Posterior cingulate gyrus (tissue), 11 donors: Measurements from ENCODE around the gene PLAAT3.
"Not testable (repeated sequence)": the region's sequence is repeated elsewhere in the genome, so short reads cannot be mapped to it uniquely, and the experiment has no call there.

ENCODE experiments used
- DNase-seq, 10 donors: peaks; one replicate each; pipeline versions ENCODE4 v3.0.0 to v3.0.0-alpha.2; 2020 to 2021; ENCODE audit warnings: mixed read lengths in 3 of 10
- intact Hi-C: fragments of 100-400 bp; cut with DNase I; formaldehyde crosslinking; loops from one replicate; pipeline ENCODE4 v1.15.1; 2023

Gene PLAAT3

GRCh38 chr11:63614136-63614671 is at the start of gene PLAAT3:
TSS of gene PLAAT3 (minus strand) at chr11:63614433. CDS start at chr11:63614014, 419 bp downstream.
- peak; percentile 65 to 98 (median 75) for DNase-seq
- intact Hi-C loops, result no loop called here

GRCh38 chr11:63663809-63664208 is 49.6 kb upstream of the PLAAT3 start:
- DNase-seq, result no peak
- intact Hi-C loops, result no loop called here

GRCh38 chr11:63660972-63661371 is 46.7 kb upstream of the PLAAT3 start:
- intact Hi-C loops, result no loop called here
- DNase-seq, result no peak

- intact Hi-C loops, result no loop called here
- DNase-seq, result no peak
Measured at GRCh38 chr11:63652671-63653070, 38.4 kb upstream of the PLAAT3 start.

- DNase-seq, result no peak
- intact Hi-C loops, result no loop called here
Measured at GRCh38 chr11:63643205-63643604, 29.0 kb upstream of the PLAAT3 start.

- DNase-seq, result no peak
- intact Hi-C loops, result no loop called here
Measured at GRCh38 chr11:63641727-63642126, 27.5 kb upstream of the PLAAT3 start.

- no peak for DNase-seq
- intact Hi-C loops, result loop anchor here (2.0 to 5.0 kb wide), 2 partner anchors 99 to 602 kb away; no protein-coding TSS in a partner anchor
Measured at GRCh38 chr11:63639199-63639832, 25.1 kb upstream of the PLAAT3 start.

- intact Hi-C loops, result loop anchor here (2.0 to 5.0 kb wide), 2 partner anchors 100 to 601 kb away; no protein-coding TSS in a partner anchor
- DNase-seq, result not testable (repeated sequence)
Measured at GRCh38 chr11:63638436-63638835, 24.2 kb upstream of the PLAAT3 start.

GRCh38 chr11:63635762-63636465 is 21.7 kb upstream of the PLAAT3 start:
- peak; percentile 40 to 95 (median 76) for DNase-seq

GRCh38 chr11:63629426-63629825 is 15.2 kb upstream of the PLAAT3 start:
- DNase-seq, result no peak
- intact Hi-C loops, result no loop called here

More at GRCh38 chr11:63635762-63636465, 21.7 kb upstream of the PLAAT3 start:
- intact Hi-C loops, result loop anchor here (1.0 to 5.0 kb wide), 3 partner anchors 43 to 599 kb away; no protein-coding TSS in a partner anchor

- intact Hi-C loops, result no loop called here
- no peak for DNase-seq
Measured at GRCh38 chr11:63623513-63624140, 9.4 kb upstream of the PLAAT3 start.

GRCh38 chr11:63622323-63622722 is 8.1 kb upstream of the PLAAT3 start:
- intact Hi-C loops, result no loop called here
- no peak for DNase-seq

GRCh38 chr11:63621071-63621470 is 6.8 kb upstream of the PLAAT3 start:
- intact Hi-C loops, result no loop called here
- DNase-seq, result no peak

- DNase-seq, result no peak
- intact Hi-C loops, result no loop called here
Measured at GRCh38 chr11:63619967-63620366, 5.7 kb upstream of the PLAAT3 start.

GRCh38 chr11:63617686-63618085 is 3.5 kb upstream of the PLAAT3 start:
- DNase-seq, intact Hi-C loops: not testable (repeated sequence)

- no peak for DNase-seq
- intact Hi-C loops, result no loop called here
Measured at GRCh38 chr11:63616953-63617352, 2.7 kb upstream of the PLAAT3 start.

- intact Hi-C loops, result no loop called here
- peak in 9 of 10 donors; percentile 63 to 95 (median 76) for DNase-seq
Measured at GRCh38 chr11:63613517-63614135, 607 bp downstream of the PLAAT3 start.

- DNase-seq, result no peak
- intact Hi-C loops, result no loop called here
Measured at GRCh38 chr11:63612181-63612580, 2.1 kb downstream of the PLAAT3 start.

- intact Hi-C loops, result no loop called here
- DNase-seq, result no peak
Measured at GRCh38 chr11:63611395-63611747, 2.9 kb downstream of the PLAAT3 start.

GRCh38 chr11:63610604-63611394 is 3.4 kb downstream of the PLAAT3 start:
- intact Hi-C loops, result no loop called here
- DNase-seq, result peak in 2 of 10 donors; percentile 31 to 76
